HG03439 (cell line): Measurements from ENCODE around the gene MFAP2.
"Not testable (repeated sequence)": the region's sequence is repeated elsewhere in the genome, so short reads cannot be mapped to it uniquely, and the experiment has no call there.

ENCODE experiments used
- ATAC-seq: cut with Tn5 transposase; IDR thresholded peaks from one replicate; pipeline ENCODE4 v1.9.1; 2021; ENCODE audit warnings: mild to moderate bottlenecking, moderate library complexity; ENCODE audit not compliant: unreplicated experiment

MFAP2 gene

GRCh38 chr1:16933945-16934344 lies 46.5 kb downstream of the MFAP2 start:
- ATAC-seq = not testable (repeated sequence)

DNA sequence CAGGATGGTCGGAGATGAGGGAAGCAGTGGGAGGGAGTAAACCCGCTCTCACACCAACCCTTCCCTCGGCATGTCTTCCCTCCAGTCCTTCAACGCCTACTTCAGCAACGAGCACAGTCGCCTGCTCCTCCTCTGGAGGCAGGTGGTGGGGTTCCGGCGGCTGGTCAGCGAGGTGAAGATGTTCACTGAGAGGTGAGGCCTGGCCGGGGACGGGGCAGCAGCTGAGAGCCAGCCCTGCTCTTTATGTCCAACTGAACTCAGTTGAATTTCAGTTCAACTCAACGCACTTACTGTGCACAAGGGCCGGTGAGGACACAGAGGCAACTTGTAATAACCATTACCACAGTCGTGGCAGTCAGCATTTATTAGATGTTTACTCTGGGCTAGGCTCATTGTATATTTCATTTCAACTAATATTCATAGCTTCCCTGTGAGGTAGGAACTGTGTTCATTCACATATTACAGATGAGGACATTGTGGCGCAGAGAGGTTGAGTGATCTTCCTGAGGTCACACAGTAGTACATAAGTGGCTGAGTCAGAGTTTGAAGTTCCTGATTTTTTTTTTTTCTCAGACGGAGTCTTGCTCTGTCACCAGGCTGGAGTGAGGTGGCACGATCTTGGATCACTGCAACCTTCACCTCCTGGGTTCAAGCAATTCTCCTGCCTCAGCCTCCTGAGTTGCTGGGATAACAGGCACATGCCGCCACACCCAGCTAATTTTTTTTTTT lies 49.0 kb downstream of the MFAP2 start:
- ATAC-seq = not testable (repeated sequence)

DNA sequence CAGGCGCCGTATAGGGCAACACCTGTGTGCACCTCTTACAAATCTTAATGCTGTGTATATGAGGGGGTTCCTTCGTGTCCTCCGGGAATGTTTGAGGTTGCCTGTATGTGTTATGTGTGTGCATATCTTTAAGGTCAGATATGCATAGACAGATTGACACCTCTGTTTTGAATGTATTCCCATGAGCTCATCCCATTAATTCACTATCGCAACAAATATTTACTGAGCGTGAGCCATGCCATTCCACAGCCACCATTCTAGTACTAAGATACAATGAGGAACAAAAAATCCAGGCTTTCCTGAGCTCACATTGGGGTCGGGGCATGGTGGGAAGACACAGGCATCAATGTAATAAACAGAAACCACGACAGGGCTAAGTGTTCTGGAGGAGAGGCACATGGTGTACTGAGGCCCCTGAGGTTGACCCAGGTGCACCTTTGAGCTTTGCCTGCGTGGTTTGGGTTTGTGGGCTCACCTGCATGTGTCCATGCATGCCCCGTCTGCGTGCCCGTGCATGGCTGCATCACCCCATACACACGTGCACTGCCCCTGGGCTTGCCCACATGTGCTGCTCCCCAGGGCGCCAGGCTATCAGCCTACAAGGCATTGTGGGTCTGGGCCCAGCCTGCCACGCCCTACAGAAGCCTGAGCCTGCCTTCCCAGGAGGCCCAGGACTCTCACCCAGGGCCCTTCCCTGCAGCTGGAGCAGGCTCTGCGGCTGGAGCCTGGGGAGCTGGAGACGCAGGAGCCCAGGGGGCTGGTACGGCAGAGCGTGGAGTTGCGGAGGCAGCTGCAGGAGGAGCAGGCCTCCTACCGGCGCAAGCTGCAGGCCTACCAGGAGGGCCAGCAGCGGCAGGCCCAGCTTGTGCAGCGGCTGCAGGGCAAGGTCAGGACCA lies 51.0 kb downstream of the MFAP2 start:
- ATAC-seq = not testable (repeated sequence)

DNA sequence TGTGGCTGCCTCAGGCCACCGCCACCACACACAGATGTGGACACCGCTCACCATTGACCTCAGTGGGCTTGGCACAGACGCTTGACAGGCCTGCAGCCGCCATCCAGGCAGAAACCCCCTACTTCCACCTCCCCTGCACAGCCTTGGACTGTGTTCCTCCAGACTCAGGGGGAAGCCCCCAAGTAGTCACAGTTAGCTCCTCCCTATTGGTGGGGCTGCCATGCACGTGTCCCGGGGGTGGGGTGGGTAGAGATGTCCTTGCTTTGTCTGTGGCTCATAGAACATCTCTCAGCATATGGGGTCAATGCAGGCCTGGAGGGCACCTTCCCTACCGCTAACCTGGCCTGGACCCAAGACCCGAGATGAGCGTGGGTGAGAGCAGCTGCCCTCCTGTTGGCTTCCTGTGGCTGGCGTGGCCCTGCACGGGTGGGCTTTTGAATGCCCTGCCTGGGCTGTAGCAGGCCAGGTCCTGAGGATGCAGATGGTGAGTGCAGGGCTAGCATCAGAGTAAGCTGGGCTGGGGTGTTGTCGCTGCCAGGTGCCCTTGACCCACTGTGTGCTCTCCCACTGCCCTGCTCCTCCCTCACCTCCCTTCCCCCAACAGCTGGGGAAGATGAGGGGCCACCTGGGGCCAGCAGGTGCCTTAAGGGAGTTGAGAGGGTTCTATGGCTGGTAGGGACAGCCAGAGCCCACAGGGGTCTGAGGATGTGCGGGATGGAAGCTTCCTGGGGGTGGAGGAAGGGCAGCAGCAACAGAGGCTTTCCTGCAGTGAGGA lies 52.5 kb downstream of the MFAP2 start:
- ATAC-seq = no peak

DNA sequence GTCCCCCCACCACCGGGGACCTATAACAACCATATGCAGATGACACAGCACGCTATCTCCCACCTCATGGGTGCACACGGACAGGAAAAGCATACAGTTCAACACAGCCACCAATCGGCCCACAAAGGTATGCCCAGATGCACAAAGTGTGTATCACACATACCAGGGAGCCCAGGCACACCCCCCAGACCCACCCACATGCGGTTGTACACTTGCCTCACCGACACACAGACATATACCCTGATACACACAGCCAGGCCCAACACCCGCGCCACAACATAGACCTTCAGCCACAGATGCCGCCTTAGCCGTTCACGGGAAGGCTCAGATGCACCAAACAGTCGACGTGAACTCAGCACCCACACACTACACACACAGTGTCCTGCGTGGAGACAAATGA lies 53.2 kb downstream of the MFAP2 start:
- ATAC-seq = no peak

- ATAC-seq = no peak
These were observed 53.8 kb downstream of the MFAP2 start for GRCh38 chr1:16926491-16927073.

GRCh38 chr1:16925635-16926490 lies 54.6 kb downstream of the MFAP2 start:
- no peak for ATAC-seq

GRCh38 chr1:16924919-16925477 lies 55.4 kb downstream of the MFAP2 start:
- no peak for ATAC-seq
